ENCODE measurements around the gene KBTBD13.
"Not testable (repeated sequence)": the region's sequence is repeated elsewhere in the genome, so short reads cannot be mapped to it uniquely, and the experiment has no call there.

The KBTBD13 gene

DNA sequence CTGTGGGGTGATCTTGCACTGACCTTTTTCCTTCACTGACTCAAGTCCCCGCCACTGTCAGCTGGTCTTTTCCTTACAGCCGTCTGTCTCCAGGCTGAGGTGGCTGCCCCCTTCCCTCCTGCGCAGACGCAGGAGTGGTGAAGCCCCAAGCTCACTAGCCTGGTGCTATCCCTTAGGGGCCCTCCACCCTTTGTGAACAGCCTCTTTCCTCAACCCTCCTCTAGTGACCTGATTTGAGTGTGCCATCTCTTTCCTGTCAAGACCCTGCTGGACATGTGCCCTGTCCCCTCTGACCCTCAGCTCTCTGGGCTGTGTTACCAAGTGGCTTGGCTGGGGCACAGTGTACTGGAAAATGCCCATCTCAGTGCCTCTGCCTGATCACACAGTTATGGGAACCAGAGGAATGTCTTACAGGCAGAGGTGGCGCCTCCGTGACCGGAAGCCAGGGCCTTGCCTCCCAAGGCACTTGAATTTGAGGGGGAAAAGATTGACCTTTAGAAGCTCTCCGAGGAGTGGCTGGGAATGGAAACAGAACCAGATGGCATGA lies 8.7 kb downstream of the KBTBD13 start:
- Histone ChIP-seq H3K27ac (peak overlapping the region in 2 of 21 experiments; percentile 41 to 48), H3K4me3 (no peak overlapping the region)

GRCh38 chr15:65085990-65086679 lies 9.6 kb downstream of the KBTBD13 start:
- peak overlapping the region in 3 of 21 experiments; percentile 11 to 41 (median 29) for H3K27ac ChIP-seq

DNA sequence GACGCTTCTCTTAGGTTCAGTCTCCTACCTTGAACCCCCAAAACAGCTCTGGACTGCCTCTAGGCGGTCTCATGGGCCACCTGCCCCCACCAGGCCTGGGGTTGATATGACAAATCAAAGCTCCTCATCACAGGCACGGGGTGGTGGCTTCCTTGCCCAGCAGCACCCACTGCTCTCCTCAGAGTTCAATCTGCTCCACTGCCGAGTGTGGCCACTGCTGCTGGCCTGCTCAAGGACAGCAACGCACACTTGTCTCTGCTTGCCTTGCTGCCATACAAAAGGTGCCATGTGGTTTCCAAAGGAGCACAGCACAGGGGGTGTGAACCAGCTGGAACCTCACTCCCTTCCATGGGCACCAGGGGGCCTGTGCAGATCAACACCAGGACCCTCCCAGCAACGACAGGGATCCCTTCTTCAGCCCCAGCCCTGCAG lies 10.2 kb downstream of the KBTBD13 start:
- Histone ChIP-seq H3K4me3 (no peak overlapping the region), H3K27ac (peak overlapping the region in 4 of 21 experiments; percentile 10 to 70 (median 31))

More at GRCh38 chr15:65085990-65086679, 9.6 kb downstream of the KBTBD13 start:
- no peak overlapping the region for H3K4me3 ChIP-seq

DNA sequence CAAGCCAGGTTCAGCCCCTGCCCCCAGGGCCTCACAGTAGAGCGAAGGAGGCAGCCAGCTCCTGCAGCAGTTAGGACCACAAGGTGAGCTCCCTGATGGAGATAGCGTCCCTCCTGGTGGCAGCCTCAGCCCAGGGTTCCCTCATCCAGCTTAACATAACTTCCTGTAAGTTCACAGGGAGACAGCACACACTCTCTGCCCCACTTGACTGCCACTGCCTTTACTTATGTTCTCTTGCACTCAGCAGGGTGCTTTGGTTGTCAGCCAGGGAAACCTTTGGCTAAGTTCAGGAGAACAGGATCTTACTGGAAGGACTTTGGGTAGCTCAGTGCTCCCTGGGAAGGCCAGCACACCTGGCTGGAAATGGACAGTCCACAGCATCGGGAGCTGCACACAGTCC lies 10.9 kb downstream of the KBTBD13 start:
- peak overlapping the region in 9 of 21 experiments; percentile 8 to 70 (median 28) for H3K27ac ChIP-seq

GRCh38 chr15:65087873-65088642 lies 11.5 kb downstream of the KBTBD13 start:
- Histone ChIP-seq H3K27ac (peak overlapping the region in 9 of 21 experiments; percentile 8 to 70 (median 31)), H3K4me3 (no peak overlapping the region)

More for the DNA sequence above, 10.9 kb downstream of the KBTBD13 start:
- H3K4me3 ChIP-seq: no peak overlapping the region

GRCh38 chr15:65088643-65089021 lies 12.1 kb downstream of the KBTBD13 start:
- H3K4me3 ChIP-seq: no peak overlapping the region
- peak overlapping the region in 7 of 21 experiments; percentile 22 to 70 (median 36) for H3K27ac ChIP-seq

DNA sequence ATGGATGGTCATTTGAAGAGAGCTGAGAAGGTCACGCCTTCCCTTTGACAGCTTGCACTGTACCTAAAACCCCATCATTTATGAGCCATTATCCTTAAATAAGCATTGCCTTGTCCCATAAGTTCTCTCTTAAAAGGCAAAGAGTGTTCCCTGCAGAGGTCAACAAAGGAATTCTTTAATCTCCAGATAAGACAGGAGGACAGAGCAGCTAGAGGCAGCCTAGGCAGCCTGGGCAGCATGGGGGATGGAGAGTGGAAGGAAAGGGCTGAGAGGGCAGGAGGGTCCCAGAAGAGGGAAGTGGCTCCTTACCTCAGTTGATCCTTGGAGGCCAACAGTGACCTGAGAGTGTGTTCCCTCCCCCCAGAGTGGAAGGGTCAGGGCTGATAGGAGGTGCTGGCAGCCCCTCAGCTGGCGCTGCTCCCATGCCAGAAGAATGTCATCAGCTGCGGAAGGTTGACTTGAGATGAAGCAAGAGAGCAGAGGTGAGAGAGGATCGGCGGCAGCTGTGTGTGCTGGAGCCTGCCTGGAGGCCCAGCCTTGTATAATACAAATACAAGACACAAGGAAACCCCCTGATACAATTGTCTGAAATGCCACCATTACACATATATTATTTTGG lies 12.8 kb downstream of the KBTBD13 start:
- peak overlapping the region in 1 of 21 experiments; percentile 70 for H3K27ac ChIP-seq
- H3K4me3 ChIP-seq: no peak overlapping the region

DNA sequence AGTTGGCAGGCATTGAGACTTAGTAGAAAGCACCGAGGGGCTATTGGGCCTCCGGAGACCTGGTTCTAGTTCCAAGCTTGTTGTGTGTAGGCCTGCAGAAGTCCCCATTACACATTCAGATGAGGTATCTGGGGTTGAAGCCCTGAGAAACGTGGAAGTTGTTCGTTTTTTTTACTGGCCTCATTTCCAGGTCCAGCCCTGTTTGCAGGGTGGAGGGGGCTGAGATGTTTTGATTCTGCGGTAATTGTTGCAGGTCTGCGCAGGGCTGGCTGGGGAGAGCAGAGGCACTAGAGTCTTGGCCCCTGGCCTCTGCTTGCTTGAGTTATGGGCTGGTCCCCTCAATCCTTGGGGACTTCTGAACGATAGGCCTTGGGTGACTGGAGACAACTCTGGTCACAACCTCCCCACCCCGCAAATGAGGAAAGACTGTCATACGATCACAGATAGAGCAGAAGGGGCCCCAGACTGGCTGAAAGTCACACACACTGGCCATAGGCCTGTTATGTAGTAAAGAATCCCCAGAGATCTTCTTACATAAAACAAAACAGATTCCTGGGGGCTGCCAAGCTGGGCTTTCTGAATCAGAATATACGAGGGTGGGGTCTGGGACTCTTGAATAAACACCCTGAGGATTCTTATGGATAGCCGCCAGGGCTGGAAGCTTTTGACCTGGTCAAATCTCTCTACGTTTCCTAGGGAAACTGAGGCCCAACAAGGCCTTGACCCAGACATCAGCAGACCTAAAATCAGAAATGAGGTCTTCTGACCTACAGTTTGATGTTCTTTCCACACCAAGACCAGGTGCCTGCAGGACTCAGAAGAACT lies 15.6 kb downstream of the KBTBD13 start:
- peak overlapping the region in 2 of 21 experiments; percentile 1 to 53 for H3K27ac ChIP-seq

DNA sequence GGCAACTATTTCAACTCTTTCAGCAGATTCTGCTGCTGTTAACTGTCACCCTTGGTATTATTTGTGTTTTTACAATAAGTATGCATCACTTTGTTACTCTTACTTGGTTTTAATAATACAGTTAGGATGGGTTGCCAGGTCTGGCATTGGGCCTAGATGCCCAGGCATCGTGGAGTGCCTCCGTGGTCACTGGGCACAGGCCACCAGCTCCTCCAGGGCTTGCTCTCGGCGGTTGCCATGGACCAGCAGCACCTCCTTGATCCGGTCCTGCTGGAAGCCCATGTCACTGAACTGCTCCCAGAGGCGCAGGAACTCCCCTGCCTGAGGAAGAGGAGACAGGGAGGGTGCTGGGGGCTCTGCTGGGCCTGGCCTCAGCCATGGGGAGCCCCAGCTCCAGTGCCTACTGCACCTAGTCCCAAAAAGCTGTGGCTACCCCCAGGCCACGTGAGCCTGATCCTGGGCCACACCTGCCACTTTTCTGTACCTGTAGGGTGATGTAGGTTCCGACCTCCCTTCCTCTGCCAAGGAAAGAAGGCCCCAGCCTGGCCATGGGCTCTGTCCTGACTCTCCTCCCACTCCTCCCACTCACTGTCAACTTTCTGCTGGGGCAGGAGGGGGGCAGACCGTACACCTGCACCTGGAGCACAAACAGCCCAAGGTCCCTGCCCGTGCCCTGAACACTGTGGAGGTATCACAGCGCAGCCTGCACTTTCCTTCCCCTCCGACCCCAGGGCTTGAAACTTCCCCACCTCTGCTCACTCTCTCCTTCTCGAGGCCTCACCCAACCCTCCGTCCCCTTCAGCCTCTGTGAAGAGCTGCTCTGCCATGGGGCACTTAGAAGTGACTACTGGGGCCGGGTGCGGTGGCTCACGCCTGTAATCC lies 16.6 kb downstream of the KBTBD13 start:
- Histone ChIP-seq H3K27ac (peak overlapping the region in 1 of 21 experiments; percentile 7), H3K4me3 (no peak overlapping the region)

More for the DNA sequence above, 15.6 kb downstream of the KBTBD13 start:
- no peak overlapping the region for H3K4me3 ChIP-seq

- peak overlapping the region in 1 of 21 experiments; percentile 7 for H3K27ac ChIP-seq
- H3K4me3 ChIP-seq: not testable (repeated sequence)
Measured at GRCh38 chr15:65093793-65094170, 17.2 kb downstream of the KBTBD13 start.

DNA sequence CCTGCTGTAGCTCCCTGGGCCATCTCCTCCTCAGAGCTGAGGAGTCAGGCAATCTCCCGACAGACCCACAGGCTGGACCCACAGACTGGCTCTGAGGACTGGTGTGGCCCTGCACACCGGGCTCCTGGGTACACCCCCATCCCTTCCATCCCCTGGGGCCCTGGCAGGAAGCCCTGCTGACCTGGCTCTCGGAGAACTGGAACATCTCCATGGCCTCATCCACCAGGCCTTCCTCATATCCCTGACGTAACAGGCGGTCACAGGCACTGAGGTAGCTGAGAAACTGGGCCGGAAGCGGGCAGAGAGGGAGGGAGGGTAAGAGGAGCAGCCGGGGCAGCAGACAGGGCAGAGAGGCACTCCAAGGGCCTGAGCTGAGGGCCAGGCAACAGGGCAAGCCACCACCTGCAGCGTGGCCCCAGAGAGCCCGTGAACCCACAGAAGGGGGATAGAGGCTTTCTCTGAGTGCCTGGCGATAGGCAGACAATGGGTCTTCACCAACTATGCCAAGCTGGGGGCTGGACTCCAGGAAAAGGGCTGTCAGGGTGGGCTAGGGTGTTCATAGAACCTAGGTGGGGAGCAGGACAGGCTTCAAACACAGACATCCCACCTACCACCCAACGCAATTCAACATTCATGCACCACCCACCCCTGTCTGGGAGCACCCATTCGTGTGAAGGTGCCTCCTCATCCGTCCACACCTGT lies 17.9 kb downstream of the KBTBD13 start:
- no peak overlapping the region for H3K4me3 ChIP-seq

DNA sequence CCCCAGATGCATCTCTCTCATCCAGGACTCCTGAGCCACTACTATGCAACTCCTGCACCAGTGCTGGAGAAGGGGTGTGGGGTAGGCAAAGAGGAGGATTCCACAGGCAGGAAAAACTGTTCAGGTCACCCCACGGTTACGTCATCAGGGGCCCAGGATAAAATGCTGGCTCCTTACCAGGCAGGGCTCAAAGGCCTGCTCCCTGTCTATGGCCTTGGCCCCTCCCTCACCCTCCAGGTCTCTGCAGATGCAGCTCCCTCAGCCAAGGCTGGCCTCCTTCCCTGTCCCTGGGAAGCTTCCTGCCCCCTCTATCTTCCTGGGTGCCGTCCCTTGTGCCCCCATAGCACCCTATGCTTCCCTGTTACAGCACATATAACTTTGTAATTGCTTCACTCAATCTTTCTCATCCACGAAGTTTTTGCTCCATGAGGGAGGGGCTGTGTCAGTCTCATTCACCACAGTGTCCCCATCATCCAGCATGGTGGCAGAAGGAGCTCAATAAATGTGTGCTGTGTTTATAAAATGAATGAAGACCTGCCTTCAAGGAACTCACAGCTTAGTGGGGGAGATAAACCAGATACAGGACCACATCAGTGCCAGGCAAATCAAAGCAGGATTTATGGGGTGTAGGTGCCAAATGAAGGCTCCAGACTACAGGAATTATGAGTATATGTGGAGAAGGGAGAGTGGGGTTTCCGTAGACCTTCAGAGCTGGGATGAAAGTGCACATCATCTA lies 18.6 kb downstream of the KBTBD13 start:
- Histone ChIP-seq H3K4me3 (no peak overlapping the region), H3K27ac (no peak overlapping the region)

More for the DNA sequence above, 17.9 kb downstream of the KBTBD13 start:
- H3K27ac ChIP-seq: no peak overlapping the region

DNA sequence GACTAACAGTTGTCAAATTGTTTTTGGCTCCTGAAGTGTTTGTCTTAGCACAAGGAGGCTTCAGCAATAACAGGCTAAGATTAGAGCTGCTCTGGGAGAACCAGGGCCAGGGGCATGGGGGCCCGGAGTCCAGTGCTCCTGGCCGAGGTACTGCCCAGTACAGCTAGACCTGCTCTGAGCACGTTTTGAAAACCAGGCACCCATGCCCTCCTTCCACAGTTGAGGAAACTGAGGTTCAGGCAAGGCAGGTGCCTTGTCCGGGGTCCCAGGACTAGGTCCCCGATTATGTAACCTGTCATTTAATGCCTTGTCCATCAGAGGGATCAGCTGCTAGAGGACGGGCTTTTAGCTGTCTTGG lies 19.2 kb downstream of the KBTBD13 start:
- H3K4me3 ChIP-seq: no peak overlapping the region
- no peak overlapping the region for H3K27ac ChIP-seq

GRCh38 chr15:65096481-65097385 lies 20.2 kb downstream of the KBTBD13 start:
- Histone ChIP-seq H3K27ac (no peak overlapping the region), H3K4me3 (no peak overlapping the region)

GRCh38 chr15:65097651-65098263 lies 21.2 kb downstream of the KBTBD13 start:
- Histone ChIP-seq H3K27ac (no peak overlapping the region), H3K4me3 (no peak overlapping the region)

DNA sequence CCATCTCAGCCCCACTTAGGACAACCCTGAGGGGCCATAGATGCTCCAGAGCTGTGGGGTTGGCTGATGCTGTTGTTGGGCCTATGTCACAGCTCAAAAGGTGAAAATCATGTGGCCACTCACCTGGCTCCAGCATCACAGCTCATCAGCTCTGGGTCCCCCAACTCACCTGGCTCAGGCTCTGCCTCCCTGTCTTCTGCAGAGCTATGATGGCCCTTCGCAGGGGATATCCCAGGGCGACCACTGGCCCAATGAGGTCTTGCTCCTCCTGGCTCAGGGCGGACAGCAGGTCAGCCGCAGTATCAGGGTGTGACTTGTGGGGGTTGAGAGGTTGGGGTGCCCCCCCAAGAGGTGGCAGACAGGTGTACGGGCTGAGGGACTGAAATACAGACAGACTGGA lies 22.8 kb downstream of the KBTBD13 start:
- Histone ChIP-seq H3K27ac (no peak overlapping the region), H3K4me3 (no peak overlapping the region)

All from skin epidermis (tissue), 12 donors.